NOMO-1 treated with dmso at 0.1 percent for 144 hours (cell line): ENCODE measurements around the gene BCO2.
A peak's percentile ranks its signal among the peaks of the same experiment; 100 is the strongest.
"Not testable (repeated sequence)": the region's sequence is repeated elsewhere in the genome, so short reads cannot be mapped to it uniquely, and the experiment has no call there.

Experiments
- DNase-seq: peaks from one replicate; lab custom pipeline; 2025; ENCODE audit not compliant: unreplicated experiment; lab: John Stamatoyannopoulos, UW

Gene BCO2

DNA sequence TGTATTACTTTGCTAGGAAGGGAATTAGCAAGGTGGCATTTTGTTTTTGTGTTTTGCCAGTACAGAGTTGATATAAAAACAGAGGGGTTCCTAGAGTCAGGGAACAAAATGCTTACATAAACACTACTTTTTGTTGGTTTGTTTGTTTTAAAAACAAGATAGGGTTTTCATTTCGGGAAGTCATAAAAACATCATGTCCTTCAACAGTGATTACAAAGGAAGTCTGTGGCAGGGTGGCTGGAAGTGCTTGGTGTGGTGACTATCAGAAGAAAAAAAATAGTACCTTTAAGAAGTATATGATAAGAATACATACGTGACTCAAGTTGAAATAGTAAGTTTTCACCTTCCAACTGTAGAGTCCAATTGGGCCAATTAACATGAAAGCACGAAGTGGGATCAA lies 10.3 kb upstream of the BCO2 start:
- DNase-seq: no peak

GRCh38 chr11:112166562-112166961 lies 8.8 kb upstream of the BCO2 start:
- no peak for DNase-seq

DNA sequence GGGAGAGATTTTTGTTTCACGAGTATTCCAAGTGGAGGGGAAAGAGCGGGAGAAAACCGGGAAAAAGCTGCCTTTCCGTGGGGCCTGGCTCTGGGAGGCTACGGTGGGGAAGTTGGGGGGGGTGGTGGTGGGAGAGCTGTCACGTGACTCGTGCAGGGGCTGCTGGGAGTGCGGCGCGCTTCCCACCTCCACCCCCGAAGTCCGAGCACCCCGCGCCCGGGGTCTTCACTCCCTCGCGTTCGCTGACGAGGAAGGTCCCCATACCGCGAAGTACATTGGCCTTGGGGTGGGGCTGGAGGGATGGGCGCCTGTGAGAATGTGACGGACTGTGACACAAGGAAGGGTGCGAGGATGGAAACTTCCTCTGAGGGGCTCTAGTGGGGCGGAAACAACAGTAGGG lies 8.2 kb upstream of the BCO2 start, which contains the start of gene TEX12:
TEX12 (plus strand) TSS at position 228 of the 400 bp plus-strand sequence. CDS start 1,897 bp downstream, outside the sequence.
- no peak for DNase-seq

DNA sequence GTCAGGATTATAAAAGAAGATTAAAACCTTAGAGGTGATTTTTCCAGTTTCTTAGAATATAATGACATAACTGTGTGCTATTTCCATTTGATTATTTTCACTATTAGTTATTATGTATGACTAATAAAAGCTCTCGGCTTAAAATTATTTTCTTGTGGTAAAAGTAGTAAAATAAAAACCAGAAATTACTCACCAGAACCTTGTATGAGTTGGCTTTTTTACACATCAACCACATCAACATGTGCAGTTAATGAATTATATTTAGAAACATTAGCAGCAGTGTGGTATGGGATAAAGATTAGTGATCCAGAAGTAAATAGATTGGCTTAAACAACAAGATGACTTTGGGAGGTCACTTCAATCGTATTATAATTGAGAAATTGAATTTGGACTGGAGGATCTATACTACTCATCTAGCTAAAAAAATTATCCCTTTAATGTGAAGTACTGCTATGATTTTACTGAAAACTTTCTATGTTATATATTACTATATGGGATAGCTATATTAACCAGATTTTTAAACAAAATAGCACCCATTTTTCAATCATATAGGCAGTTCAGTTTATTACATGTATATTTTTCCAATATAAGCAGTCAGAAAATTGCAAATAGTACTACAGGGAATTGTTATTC lies 2.8 kb upstream of the BCO2 start:
- DNase-seq: no peak

- no peak for DNase-seq
Measured at GRCh38 chr11:112173152-112173551, 2.2 kb upstream of the BCO2 start.

- DNase-seq: no peak
Measured at GRCh38 chr11:112175599-112175952, 264 bp downstream of the BCO2 start.

DNA sequence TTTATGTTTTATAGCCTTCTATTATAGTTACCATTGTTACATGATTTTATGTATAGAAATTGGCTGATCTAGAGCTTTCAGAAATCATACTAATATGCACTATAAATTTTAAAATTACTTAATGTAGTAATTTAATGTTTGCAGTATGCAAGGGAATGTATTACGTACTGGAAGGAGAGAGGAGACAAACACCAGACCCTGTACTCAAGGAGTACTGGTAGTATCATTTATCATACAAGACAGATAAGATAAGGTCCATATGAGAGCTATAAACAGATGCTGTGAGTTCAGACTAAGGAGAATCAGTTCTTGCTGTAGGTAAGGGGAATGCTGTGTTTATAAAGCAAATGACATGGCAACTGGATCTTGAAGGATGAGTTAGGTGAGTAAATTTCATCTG lies 765 bp downstream of the BCO2 start:
- no peak for DNase-seq

GRCh38 chr11:112177589-112177988 lies 2.3 kb downstream of the BCO2 start:
- DNase-seq: no peak

GRCh38 chr11:112178428-112178827 lies 3.1 kb downstream of the BCO2 start:
- no peak for DNase-seq

- DNase-seq: no peak
Measured at GRCh38 chr11:112178936-112179335, 3.6 kb downstream of the BCO2 start.

GRCh38 chr11:112179601-112180000 lies 4.3 kb downstream of the BCO2 start:
- DNase-seq: peak; percentile 85

DNA sequence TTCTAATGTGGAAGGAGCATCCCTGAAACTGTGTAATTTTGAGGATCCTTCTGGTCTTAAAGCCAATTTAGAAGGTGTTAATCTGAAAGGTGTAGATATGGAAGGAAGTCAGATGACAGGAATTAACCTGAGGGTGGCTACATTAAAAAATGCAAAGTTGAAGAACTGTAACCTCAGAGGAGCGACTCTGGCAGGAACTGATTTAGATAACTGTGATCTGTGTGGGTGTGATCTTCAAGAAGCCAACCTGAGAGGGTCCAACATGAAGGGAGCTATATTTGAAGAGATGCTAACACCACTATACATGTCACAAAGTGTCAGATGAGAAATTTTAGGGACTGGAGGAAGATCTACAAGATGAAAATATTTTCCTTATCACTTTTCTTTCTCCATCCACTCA lies 7.6 kb downstream of the BCO2 start:
- DNase-seq: no peak

DNA sequence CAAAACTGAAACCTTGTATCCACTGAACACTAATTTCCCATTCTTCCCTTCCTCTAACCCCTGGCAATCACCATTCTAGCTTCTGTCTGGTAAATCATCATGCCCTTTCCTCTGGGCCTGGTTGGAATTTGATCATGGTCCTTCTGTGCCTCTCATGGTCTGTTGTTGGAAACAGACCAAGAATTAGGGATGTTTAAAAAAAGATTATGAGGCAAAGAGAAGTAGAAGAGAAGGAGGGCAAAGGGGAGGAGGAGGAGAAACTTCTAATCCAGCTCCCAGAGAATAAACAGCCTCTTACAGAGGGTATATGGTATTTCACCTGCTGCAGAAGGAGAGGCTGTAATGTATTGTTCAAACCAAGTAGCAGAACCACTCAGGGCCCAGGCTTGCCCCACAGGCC lies 10.6 kb downstream of the BCO2 start:
- no peak for DNase-seq

GRCh38 chr11:112186304-112186703 lies 11.0 kb downstream of the BCO2 start:
- no peak for DNase-seq

GRCh38 chr11:112195113-112195512 lies 19.8 kb downstream of the BCO2 start:
- DNase-seq: not testable (repeated sequence)

DNA sequence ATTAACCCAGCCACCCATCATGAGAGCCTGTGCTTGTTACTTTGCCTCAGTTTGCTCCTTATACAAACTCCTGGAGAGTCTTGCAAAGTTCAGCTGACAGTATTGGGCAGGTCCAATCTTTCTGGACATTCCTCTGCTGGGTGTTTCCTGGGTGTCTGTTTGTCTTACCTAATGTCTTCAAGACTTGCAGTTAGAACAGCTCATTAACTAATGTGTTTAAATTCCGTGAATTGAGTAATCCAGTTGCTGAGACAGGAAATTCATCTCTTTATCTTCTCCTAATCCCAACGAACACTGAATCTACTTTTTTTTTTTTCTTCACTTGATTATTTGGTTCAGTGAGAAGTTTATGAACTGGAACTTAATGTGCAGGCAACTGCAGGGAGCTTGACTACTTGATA lies 20.6 kb downstream of the BCO2 start:
- no peak for DNase-seq

DNA sequence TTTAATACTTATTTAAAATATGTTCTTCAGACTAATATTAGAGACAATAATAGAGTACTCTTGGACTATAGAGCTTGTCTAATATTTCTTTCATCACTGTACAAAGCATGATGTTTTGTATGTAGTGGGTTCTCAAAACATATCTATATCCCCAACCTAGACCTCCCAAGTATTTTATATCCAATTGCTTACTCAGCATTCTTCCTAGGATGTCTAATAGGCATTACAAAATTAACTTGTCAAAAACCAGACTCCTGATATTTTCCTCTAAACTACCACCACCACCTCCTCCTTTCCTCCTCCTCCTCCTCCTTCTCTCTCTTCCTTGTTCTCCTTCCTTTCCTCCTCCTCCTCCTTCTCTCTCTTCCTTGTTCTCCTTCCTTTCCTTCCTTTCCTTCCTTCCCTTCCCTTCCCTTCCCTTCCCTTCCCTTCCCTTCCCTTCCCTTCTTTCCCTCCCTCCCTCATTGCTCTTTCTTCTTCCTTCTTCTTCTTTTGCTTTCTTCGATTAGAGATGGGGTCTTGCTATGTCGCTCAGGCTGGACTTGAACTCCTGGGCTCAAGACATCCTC lies 21.3 kb downstream of the BCO2 start:
- no peak for DNase-seq

GRCh38 chr11:112199101-112199500 lies 23.8 kb downstream of the BCO2 start:
- not testable (repeated sequence) for DNase-seq

GRCh38 chr11:112200252-112200651 lies 24.9 kb downstream of the BCO2 start:
- no peak for DNase-seq

- DNase-seq: no peak
Measured at GRCh38 chr11:112206071-112206470, 30.8 kb downstream of the BCO2 start.

- DNase-seq: no peak
Measured at GRCh38 chr11:112210890-112211289, 35.6 kb downstream of the BCO2 start.

- no peak for DNase-seq
Measured at GRCh38 chr11:112211536-112211935, 36.2 kb downstream of the BCO2 start.

DNA sequence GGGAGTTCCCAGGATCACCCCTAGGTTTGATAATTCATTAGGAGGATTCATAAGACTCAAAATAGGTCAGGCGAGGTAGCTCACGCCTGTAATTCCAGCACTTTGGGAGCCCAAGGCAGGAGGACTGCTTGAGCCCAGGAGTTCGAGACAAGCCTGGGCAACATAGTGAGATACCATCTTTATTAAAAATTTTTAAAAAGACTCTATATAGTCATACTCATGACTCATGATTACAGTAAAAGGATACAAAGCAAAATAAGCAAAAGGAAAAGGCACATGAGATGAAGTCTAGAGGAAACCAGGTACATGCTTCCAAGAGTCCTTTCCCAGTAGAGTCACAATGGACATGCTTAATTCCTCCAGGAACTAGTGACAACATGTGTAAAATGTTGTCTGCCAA lies 37.0 kb downstream of the BCO2 start:
- DNase-seq: no peak
